MM.1S (cell line): ENCODE data around the gene PDE4B.

Experiments used
- DNase-seq: peaks from one replicate; pipeline ENCODE4 v3.0.0-alpha.2; 2015
- H2AFZ ChIP-seq: fragments of 300-600 bp; sonication (generic); 2 replicates; pipeline ENCODE4 v1.6.0; 2016; ENCODE audit warnings: antibody characterized with exemption, low read length
- H3F3A ChIP-seq: fragments of 300-600 bp; sonication (generic); 2 replicates; pipeline ENCODE4 v1.6.1; 2016; ENCODE audit warnings: mild to moderate bottlenecking, antibody characterized with exemption, low read length, moderate library complexity, mixed read lengths; ENCODE audit not compliant: insufficient read depth
- H3K27ac ChIP-seq: fragments of 300-600 bp; sonication (generic); 2 replicates; pipeline ENCODE4 v1.5.1; 2016; ENCODE audit warnings: mild to moderate bottlenecking, low read length
- H3K27me3 ChIP-seq: fragments of 300-600 bp; sonication (generic); replicated peaks from 2 replicates; pipeline ENCODE4 v1.6.0; 2016; ENCODE audit warnings: low read length; ENCODE audit not compliant: insufficient read depth
- H3K36me3 ChIP-seq: fragments of 300-600 bp; sonication (generic); replicated peaks from 2 replicates; pipeline ENCODE4 v1.6.1; 2016; ENCODE audit warnings: mild to moderate bottlenecking, low read length, mixed read lengths; ENCODE audit not compliant: insufficient read depth
- H3K4me1 ChIP-seq: fragments of 300-600 bp; sonication (generic); 2 replicates; pipeline ENCODE4 v1.6.1; 2016; ENCODE audit warnings: low read length, mixed read lengths
- H3K4me2 ChIP-seq: fragments of 300-600 bp; sonication (generic); 2 replicates; pipeline ENCODE4 v1.6.0; 2016; ENCODE audit warnings: low read depth, low read length
- H3K4me3 ChIP-seq: fragments of 300-600 bp; sonication (generic); 2 replicates; pipeline ENCODE4 v1.5.1; 2016; ENCODE audit warnings: low read length, mixed read lengths
- H3K79me2 ChIP-seq: fragments of 300-600 bp; sonication (generic); 2 replicates; pipeline ENCODE4 v1.6.1; 2016; ENCODE audit warnings: mixed run types, low read length, mixed read lengths
- H3K9ac ChIP-seq: fragments of 300-600 bp; sonication (generic); 2 replicates; pipeline ENCODE4 v1.6.1; 2016; ENCODE audit warnings: low read length, mixed read lengths
- H3K9me2 ChIP-seq: fragments of 300-600 bp; sonication (generic); replicated peaks from 2 replicates; pipeline ENCODE4 v1.6.1; 2016; ENCODE audit warnings: mild to moderate bottlenecking, low read length, mixed read lengths; ENCODE audit not compliant: insufficient read depth
- H3K9me3 ChIP-seq: fragments of 300-600 bp; sonication (generic); replicated peaks from 2 replicates; pipeline ENCODE4 v1.6.1; 2016; ENCODE audit warnings: mild to moderate bottlenecking, low read length, mixed read lengths; ENCODE audit not compliant: insufficient read depth
- H4K20me1 ChIP-seq: fragments of 300-600 bp; sonication (generic); 2 replicates; pipeline ENCODE4 v1.6.1; 2016; ENCODE audit warnings: mild to moderate bottlenecking, low read length, moderate library complexity, mixed read lengths; ENCODE audit not compliant: insufficient read depth
- EZH2 ChIP-seq: fragments of 300-600 bp; sonication (generic); optimal IDR thresholded peaks from 2 replicates; pipeline ENCODE3; 2017; ENCODE audit warnings: low read depth, mild to moderate bottlenecking, antibody characterized with exemption, low read length, mixed read lengths
- EZH2phosphoT487 ChIP-seq: fragments of 300-600 bp; sonication (generic); IDR thresholded peaks from 2 replicates; pipeline ENCODE4 v1.6.1; 2018; ENCODE audit warnings: antibody characterized with exemption, low read length
- TF ChIP-seq, protein P1 (sequence below): fragments of 300-600 bp; sonication (generic); IDR thresholded peaks from 2 replicates; pipeline ENCODE4 v1.5.1; 2016; ENCODE audit warnings: antibody characterized with exemption, low read length, mixed read lengths

Gene PDE4B

DNA sequence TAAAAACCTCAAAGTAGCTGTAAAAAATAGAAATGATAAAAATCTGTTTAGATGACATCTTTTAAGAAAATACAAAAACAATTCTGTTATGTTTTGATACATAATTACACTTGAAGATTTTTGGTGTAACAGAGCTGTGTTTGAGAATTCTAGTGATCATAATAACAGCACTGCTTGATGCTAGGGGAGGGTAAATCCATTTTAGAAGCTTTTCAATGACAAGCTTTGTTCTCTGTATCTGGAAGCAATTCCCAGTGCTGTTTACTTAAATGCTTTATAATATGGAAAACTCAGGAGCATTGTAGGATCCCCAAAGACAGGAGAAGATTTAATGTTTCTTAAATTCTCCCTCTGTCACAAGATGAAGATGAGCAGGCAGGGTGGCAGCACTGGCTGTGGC lies 359.3 kb downstream of the PDE4B start:
- Histone ChIP-seq H3K4me1 (no peaks in the 10 kb centered on the region), H3F3A (no peaks in the 10 kb centered on the region), H4K20me1 (no peaks in the 10 kb centered on the region), H3K9ac (no peak overlapping the region), H3K27me3 (no peaks in the 10 kb centered on the region), H3K79me2 (no peaks in the 10 kb centered on the region), H3K9me2 (no peaks in the 10 kb centered on the region), H3K4me3 (no peak overlapping the region), H2AFZ (no peak overlapping the region), H3K9me3 (no peaks in the 10 kb centered on the region), H3K4me2 (no peak overlapping the region), H3K36me3 (no peaks in the 10 kb centered on the region), H3K27ac (no peak overlapping the region)
- DNase-seq, result no peak
- TF ChIP-seq EZH2 (no peak), EZH2phosphoT487 (no peak)
- TF ChIP-seq, protein P1, sequence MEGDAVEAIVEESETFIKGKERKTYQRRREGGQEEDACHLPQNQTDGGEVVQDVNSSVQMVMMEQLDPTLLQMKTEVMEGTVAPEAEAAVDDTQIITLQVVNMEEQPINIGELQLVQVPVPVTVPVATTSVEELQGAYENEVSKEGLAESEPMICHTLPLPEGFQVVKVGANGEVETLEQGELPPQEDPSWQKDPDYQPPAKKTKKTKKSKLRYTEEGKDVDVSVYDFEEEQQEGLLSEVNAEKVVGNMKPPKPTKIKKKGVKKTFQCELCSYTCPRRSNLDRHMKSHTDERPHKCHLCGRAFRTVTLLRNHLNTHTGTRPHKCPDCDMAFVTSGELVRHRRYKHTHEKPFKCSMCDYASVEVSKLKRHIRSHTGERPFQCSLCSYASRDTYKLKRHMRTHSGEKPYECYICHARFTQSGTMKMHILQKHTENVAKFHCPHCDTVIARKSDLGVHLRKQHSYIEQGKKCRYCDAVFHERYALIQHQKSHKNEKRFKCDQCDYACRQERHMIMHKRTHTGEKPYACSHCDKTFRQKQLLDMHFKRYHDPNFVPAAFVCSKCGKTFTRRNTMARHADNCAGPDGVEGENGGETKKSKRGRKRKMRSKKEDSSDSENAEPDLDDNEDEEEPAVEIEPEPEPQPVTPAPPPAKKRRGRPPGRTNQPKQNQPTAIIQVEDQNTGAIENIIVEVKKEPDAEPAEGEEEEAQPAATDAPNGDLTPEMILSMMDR, result no peak

DNA sequence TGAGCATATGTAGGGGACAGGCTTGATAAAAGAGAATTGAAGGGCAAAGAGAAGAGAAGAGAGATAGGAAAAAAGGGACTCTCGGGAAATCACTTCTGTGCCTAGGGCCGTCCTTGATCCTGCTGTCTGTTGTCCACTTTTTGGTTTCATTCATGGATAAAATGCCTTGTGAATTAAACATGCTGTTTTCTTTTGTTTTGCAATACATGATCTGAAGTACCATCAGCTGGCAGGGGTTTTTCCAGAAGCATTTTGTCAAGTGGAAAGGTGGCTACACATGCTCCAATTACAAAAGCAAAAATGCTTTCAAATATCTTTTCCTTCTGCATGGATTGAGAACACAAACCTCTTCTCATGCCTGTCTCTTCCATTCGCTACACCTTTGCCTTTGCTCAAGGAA lies 361.7 kb downstream of the PDE4B start:
- Histone ChIP-seq H3K79me2 (no peaks in the 10 kb centered on the region), H3K4me2 (no peak overlapping the region), H3K9ac (no peak overlapping the region), H3K9me2 (no peaks in the 10 kb centered on the region), H3K4me3 (no peak overlapping the region), H3K36me3 (no peaks in the 10 kb centered on the region), H4K20me1 (no peaks in the 10 kb centered on the region), H3F3A (no peaks in the 10 kb centered on the region), H2AFZ (no peak overlapping the region), H3K4me1 (no peaks in the 10 kb centered on the region), H3K27me3 (no peaks in the 10 kb centered on the region), H3K9me3 (no peaks in the 10 kb centered on the region), H3K27ac (no peak overlapping the region)
- no peak for DNase-seq
- TF ChIP-seq, protein P1, result no peak

DNA sequence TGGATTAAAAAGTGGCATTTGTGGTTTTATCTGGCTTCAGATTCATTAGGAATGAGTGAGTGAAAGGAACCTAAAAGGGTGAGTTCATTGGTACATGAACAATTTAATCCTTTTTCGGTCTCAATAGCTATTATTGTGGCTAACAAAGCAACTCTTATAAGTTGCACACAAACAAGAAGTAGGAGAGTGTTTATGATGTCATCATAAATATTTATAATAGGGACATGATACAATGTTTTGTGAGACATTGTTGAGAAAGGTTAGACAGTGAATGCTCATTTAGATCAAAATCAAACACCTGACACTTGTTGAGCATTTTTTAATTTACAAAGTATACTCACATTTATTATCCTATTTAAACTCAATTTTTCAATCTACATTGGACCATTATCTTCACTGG lies 363.4 kb downstream of the PDE4B start:
- H3K79me2 ChIP-seq, result no peaks in the 10 kb centered on the region
- no peaks in the 10 kb centered on the region for H3K9me3 ChIP-seq
- TF ChIP-seq EZH2phosphoT487 (no peak), EZH2 (no peak)
- TF ChIP-seq, protein P1, result no peak
- H3K9ac ChIP-seq, result no peak overlapping the region
- H4K20me1 ChIP-seq, result no peaks in the 10 kb centered on the region
- H3K9me2 ChIP-seq, result no peaks in the 10 kb centered on the region
- H3K4me1 ChIP-seq, result no peaks in the 10 kb centered on the region
- H3F3A ChIP-seq, result no peaks in the 10 kb centered on the region
- H2AFZ ChIP-seq, result no peak overlapping the region
- no peaks in the 10 kb centered on the region for H3K27me3 ChIP-seq
- no peak overlapping the region for H3K4me3 ChIP-seq
- no peaks in the 10 kb centered on the region for H3K36me3 ChIP-seq
- no peak overlapping the region for H3K27ac ChIP-seq
- no peak for DNase-seq
- H3K4me2 ChIP-seq, result no peak overlapping the region

DNA sequence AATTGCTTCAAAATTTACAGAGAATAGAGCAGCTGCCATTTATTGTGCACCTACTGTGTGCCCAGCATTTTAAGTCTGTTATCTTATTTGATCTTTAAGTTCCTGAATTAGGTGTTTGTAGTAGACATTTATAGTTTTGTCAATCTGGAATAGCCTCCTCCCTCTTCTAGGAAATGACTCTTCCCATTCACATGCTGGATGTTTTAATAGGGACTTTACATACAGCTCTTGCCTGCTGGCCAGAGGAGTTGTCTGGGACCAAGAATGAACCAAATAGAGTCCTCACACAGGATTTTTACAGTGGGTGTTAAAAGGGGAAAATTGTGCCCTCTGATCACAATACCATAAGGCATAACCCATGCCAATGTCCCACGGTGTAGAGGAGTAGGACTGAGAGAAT lies 367.1 kb downstream of the PDE4B start:
- H3K27ac ChIP-seq, result no peak overlapping the region
- H3K27me3 ChIP-seq, result no peaks in the 10 kb centered on the region

More for the DNA sequence above, 367.1 kb downstream of the PDE4B start:
- Histone ChIP-seq H3K4me1 (no peaks in the 10 kb centered on the region), H3K4me3 (no peak overlapping the region), H4K20me1 (no peaks in the 10 kb centered on the region), H3K9ac (no peak overlapping the region), H3K79me2 (no peaks in the 10 kb centered on the region), H3K9me2 (no peaks in the 10 kb centered on the region), H3K36me3 (no peaks in the 10 kb centered on the region), H3F3A (no peaks in the 10 kb centered on the region), H3K4me2 (no peak overlapping the region), H3K9me3 (no peaks in the 10 kb centered on the region), H2AFZ (no peak overlapping the region)
- no peak for DNase-seq
- TF ChIP-seq EZH2phosphoT487, result no peak
- TF ChIP-seq, protein P1, result no peak
